Measurements from ENCODE around the gene OXA1L.
"Not testable (repeated sequence)": the region's sequence is repeated elsewhere in the genome, so short reads cannot be mapped to it uniquely, and the experiment has no call there.

DNA sequence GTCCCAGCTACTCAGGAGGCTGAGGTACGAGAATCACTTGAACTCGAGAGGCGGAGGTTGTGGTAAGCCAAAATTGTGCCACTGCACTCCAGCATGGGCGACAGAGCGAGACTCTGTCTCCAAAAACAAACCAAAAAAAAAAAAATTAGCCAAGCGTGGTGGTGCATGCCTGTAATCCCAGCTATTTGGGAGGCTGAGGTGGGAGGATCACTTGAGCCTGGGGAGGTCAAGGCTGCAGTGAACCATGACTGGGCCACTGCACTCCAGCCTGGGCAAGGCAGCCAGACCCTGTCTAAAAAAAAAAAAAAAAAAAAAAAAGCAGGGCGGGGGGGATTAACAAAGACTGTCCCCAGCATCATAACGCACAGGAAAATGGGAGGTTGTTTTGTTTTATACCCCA is 10.4 kb downstream of the OXA1L start:
- TF ChIP-seq, protein P1, sequence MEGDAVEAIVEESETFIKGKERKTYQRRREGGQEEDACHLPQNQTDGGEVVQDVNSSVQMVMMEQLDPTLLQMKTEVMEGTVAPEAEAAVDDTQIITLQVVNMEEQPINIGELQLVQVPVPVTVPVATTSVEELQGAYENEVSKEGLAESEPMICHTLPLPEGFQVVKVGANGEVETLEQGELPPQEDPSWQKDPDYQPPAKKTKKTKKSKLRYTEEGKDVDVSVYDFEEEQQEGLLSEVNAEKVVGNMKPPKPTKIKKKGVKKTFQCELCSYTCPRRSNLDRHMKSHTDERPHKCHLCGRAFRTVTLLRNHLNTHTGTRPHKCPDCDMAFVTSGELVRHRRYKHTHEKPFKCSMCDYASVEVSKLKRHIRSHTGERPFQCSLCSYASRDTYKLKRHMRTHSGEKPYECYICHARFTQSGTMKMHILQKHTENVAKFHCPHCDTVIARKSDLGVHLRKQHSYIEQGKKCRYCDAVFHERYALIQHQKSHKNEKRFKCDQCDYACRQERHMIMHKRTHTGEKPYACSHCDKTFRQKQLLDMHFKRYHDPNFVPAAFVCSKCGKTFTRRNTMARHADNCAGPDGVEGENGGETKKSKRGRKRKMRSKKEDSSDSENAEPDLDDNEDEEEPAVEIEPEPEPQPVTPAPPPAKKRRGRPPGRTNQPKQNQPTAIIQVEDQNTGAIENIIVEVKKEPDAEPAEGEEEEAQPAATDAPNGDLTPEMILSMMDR (IDR thresholded peaks at IDR 0.05; ENCODE audit: low read length): not testable (repeated sequence)
- not testable (repeated sequence) for TF ChIP-seq EZH2 (optimal IDR thresholded peaks at IDR 0.05; ENCODE audit: low read depth, low read length); EZH2phosphoT487 (IDR thresholded peaks at IDR 0.05; ENCODE audit: low read length)

Measured in MM.1S (cell line).